HG03457 (cell line): ENCODE results near the gene LCN15.
"Not testable (repeated sequence)": the region's sequence is repeated elsewhere in the genome, so short reads cannot be mapped to it uniquely, and the experiment has no call there.

Experiments
- ATAC-seq: cut with Tn5 transposase; IDR thresholded peaks from one replicate; pipeline ENCODE4 v1.9.1; 2021; ENCODE audit warnings: moderate number of reproducible peaks; ENCODE audit not compliant: unreplicated experiment

The LCN15 gene

DNA sequence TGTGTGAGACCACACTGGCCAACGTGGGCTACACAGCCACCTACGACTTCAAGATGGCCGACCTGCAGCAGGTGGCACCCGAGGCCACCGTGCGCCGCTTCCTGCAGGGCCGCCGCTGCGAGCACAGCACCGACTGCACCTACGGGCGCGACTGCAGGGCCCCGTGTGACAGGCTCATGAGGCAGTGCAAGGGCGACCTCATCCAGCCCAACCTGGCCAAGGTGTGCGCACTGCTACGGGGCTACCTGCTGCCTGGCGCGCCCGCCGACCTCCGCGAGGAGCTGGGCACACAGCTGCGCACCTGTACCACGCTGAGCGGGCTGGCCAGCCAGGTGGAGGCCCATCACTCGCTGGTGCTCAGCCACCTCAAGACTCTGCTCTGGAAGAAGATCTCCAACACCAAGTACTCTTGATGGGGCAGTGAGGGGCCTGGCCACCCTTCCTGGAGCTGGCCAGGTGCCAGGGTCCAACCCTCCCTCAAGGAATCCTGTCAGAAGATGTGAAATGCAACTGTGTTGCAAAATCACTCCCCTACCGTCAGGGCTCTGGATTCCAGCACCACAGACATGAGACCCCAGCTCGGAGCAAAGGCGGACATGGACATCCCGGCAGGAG, 40.8 kb downstream of the LCN15 start:
- no peak for ATAC-seq

DNA sequence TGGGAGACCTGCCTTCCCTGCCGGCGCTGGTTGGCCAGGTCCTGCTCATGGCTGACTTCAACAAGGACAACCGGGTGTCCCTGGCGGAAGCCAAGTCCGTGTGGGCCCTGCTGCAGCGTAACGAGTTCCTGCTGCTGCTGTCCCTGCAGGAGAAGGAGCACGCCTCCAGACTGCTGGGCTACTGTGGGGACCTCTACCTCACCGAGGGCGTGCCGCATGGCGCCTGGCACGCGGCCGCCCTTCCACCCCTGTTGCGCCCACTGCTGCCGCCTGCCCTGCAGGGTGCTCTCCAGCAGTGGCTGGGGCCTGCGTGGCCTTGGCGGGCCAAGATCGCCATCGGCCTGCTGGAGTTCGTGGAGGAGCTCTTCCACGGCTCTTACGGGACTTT, 41.4 kb downstream of the LCN15 start:
- no peak for ATAC-seq

DNA sequence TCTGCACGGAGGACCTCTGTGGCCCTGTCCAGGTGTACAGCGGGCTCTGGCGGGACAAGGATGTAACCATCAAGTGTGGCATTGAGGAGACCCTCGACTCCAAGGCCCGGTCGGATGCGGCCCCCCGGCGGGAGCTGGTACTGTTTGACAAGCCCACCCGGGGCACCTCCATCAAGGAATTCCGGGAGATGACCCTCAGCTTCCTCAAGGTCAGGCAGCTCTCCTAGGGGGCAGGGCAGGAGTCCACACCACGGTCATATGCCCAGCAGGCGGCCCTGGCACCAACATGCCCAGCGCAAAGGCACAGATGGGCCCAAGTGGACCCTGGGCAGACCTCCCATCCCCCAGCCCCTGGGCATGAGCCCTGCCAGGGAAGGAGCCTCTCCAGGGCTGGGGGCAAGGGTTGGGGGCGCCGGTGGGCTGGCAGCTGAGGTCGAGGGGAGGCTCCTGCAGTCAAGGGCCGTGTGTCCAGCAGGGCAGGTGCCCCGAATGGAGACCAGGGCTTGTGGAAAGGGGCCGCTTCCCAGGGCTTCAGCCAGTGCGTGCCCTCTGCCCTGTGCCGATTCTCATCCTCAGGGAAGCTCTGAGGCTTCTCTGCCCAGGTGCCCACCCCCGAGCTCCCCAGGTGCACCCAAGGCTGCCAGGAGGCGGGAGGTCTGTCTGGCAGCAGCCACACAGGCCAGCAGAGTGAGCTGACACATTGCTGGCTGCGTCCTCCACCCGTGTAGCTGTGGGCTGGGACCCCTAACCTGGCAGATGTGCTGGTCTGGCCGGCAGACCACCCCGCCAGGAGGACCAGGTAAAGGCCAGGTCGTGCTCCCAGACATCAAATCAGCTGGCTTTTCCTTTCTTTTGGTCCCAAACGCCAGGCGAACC, 42.0 kb downstream of the LCN15 start:
- no peak for ATAC-seq

DNA sequence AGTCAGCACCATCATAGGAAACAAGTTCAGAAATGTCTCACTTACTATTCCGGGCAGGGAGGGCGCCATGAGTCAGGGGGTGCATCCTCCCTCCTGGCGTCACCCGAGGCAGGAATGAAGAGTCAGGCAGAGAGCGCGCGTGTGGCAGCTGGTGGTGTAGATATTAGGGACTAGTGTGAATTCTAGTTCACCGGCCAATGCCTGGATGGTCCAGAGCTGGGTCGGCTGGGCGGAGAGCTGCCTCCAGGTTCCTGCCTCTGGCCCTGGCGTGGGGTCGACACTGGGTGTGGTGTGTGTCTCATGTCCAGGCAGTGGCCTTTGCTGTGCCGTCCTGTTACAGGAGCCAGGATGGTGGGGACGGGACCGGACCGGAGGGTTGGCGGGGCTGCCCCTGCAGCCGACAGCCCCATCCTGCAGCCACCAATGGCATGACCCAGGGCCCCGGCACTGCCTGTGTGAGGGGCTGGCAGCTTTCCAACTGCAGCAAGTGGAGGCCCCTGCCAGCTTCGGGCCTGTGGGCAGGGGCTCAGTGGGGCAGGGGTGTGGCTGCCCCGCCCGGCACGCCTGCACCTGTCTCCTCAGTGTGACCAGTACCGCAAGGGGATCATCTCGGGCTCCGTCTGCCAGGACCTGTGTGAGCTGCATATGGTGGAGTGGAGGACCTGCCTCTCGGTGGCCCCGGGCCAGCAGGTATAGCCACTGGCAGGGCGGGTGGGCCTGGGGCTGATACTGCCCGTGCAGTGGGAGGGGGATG, 42.8 kb downstream of the LCN15 start:
- no peak for ATAC-seq

GRCh38 chr9:136720898-136721338, 43.4 kb downstream of the LCN15 start:
- no peak for ATAC-seq

- ATAC-seq: no peak
These were observed 43.9 kb downstream of the LCN15 start for GRCh38 chr9:136720251-136720897.

GRCh38 chr9:136719195-136719880, 45.0 kb downstream of the LCN15 start:
- no peak for ATAC-seq

GRCh38 chr9:136718345-136719194, 45.7 kb downstream of the LCN15 start:
- no peak for ATAC-seq

DNA sequence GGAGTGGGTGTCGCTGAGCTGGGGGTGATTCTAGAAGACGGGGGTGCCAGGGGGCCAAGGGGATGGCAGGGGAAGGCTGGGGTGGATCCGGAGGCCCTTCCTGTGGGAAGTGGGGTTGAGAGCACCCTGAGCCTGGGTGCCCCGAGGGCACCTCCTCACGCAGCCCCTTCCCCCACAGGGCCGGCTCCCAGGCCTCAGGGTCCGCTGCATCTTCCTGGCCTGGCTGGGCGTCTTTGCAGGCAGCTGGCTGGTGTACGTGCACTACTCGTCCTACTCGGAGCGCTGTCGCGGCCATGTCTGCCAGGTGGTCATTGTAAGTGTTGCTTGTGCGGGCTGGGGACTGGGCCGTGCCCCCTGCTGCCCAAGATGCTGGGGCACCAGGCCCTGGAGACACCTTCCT, 46.9 kb downstream of the LCN15 start:
- no peak for ATAC-seq

DNA sequence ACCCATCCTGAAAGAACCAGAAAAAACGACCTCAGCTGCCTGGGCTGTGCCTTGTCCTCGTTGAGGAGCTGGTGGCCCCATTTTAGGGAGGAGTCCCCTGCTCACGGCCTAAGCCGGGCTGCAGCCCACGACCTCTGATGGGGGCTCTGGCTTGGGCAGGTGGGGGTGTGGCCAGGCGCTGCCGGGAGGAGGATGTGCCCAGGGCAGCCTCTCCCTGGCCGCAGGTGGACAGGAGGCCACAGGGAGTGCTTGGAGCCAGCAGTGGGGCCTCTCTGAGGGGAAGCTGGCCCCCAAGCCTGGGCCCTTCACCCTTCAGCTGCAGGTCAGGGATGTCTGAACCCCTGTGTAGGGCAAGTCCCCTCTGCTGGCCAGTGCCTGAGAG, 49.4 kb downstream of the LCN15 start:
- ATAC-seq: no peak

DNA sequence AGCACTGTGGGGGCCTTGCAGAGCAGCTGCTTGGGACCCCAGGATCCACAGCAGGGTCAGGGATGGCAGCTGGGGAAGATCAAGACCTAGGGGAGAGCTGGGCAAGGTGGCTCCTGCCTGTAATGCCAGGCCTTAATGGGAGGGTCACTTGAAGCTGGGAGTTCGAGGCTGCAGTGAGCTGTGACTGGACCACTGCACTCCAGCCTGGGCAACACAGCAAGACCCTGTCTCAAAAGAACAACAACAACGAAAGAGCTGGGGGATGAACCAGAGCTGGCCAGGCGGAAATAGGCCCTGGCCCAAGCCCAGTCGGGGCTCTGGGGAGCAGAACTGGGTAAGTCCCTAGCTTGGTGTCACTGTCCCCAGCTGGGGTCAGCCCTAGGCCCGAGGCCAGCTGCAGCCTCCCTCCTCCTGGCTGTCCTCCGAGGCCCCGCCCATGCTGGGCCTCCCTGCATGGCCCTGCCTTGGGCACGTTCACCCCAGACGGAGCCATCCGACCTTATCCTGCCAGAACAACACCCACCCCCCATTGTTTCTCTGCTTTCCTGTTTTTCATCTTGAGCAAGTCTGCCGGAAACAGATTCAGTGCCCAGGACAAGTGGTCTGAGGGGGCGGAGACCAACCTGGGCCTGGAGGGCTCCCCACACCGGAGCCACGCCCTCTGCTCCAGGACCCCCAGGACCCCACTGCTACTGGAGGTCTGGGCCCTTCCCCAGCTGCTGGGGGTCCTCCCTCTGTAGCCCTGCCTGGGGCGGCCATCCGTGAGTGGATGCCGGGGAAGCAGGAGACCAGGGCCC, 50.0 kb downstream of the LCN15 start:
- no peak for ATAC-seq

- no peak for ATAC-seq
These were observed 50.8 kb downstream of the LCN15 start for GRCh38 chr9:136713550-136713949.

DNA sequence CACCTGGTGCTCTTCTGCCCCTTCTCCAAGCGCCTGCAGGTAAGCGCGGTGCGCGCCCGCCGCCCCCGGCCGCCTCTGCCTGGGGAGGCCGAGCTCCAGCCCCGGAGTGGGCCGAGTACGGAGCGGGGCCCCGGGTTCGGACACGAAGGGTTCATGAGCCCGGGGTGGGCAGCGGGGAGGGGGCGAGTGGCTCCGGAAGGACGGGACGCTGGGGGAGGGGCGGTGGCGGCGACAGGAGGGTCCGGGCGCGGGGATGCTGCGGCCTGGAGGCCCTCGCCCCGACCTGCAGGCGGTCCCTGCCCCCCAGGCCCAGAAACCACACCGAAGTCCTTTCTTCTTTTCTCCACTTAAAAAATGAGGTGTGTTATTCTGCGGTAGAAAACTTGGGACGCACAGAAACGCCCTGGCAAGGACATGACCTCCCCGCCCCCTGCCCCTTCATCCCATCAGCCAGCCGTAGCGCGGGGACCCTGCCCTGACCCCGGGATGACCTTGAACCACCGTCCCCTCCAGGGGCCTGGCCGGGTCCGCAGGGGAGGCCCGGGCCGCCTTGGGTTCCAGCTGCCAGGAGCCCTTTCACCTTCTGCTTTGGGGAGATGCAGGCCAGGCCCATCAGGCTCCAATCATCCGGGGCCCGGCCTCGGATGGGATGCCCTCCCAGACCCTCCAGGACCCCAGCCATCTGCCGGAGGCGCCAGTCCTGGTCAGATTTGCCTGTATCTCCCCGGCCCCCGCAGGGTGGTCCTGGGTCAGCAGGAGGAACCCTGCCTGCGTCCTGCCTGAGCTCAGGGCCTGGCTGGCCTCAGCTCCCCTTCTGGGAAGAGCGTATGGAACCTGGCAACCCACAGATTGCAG, 51.4 kb downstream of the LCN15 start:
- ATAC-seq: no peak

- no peak for ATAC-seq
These were observed 52.3 kb downstream of the LCN15 start, which contains the start of gene DIPK1B for GRCh38 chr9:136711751-136712689. Gene DIPK1B, plus strand, starts transcription at chr9:136712572. Its CDS starts 94 bp downstream, at chr9:136712666.

- ATAC-seq: not testable (repeated sequence)
These were observed 53.1 kb downstream of the LCN15 start for GRCh38 chr9:136711219-136711648.

DNA sequence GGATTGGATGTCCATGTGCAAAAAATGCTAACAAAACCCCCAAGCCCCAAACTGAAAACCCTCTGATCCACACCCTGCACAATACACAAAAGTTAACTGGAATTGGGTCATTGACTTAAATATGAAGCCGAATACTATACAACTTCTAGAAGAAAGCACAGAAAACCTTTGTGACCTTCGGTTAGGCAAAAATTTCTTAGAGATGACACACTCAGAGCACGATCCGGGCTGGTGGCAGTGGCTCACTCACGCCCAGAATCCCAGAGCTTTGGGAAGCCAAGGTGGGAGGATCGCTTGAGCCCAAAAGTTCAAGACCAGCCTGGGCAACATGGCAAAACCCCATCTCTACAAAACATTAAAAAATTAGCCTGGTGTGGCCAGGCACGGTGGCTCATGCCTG, 53.8 kb downstream of the LCN15 start:
- ATAC-seq: no peak
